Measurements from ENCODE around the gene DAPK1.

GRCh38 chr9:87672586-87672985 lies 174.9 kb downstream of the DAPK1 start:
- TF ChIP-seq CTCF (IDR thresholded peaks at IDR 0.05) (no peak), POLR2A (IDR thresholded peaks at IDR 0.05) (no peak)

All from testis (tissue), 2 donors.